ENCODE data around the gene ZNF888.

ZNF888 gene

DNA sequence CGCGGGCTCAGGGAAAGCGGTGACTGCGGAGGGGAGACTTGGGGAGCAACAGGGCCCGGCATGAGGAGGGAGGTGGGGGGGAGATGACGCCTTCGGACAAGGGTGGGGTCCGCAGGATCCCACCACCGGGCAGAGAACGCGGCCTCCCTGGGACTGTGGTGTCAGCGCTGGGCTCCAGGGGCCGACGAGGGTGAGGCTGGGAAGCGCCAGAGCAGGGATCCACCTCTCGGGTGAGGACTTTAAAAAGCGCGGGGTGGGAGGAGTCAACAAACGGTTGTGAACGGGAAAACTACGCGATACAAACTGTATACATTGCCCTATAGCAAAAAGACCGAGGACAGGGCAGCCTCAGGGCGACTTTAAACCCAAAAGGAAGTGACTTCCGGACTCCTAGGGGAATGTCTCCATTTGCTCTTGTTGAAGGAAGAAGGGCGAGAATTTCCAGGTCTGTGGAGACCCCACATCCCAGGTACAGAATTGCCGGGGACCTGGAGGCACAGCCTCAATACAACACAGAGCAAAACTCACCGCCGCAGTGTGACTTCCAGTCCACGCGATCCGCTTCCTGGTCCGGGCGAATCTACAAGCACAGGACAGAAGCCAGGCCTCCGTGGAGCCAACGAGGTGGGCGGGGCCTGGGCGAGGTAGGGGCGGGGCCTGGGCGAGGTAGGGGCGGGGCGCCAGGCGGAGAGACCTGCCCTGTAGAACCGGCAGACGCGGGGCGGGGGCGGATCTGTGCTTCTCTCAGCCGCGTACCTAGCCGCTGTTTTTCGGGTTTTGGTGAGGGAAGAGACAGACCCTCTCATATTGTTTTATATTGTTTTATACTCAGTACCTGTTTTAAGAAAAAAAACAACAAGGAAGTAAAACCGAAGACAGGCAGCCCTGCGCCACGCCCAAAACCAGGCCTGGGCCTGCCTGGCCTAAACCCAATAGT lies at the start of gene ZNF888:
TSS of gene ZNF888 (minus strand) at position 588 of the 937 bp plus-strand sequence. CDS start 5,555 bp downstream, outside the sequence.
- TF ChIP-seq, protein P1, sequence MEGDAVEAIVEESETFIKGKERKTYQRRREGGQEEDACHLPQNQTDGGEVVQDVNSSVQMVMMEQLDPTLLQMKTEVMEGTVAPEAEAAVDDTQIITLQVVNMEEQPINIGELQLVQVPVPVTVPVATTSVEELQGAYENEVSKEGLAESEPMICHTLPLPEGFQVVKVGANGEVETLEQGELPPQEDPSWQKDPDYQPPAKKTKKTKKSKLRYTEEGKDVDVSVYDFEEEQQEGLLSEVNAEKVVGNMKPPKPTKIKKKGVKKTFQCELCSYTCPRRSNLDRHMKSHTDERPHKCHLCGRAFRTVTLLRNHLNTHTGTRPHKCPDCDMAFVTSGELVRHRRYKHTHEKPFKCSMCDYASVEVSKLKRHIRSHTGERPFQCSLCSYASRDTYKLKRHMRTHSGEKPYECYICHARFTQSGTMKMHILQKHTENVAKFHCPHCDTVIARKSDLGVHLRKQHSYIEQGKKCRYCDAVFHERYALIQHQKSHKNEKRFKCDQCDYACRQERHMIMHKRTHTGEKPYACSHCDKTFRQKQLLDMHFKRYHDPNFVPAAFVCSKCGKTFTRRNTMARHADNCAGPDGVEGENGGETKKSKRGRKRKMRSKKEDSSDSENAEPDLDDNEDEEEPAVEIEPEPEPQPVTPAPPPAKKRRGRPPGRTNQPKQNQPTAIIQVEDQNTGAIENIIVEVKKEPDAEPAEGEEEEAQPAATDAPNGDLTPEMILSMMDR (conservative IDR thresholded peaks at IDR 0.05; ENCODE audit: control insufficient read depth, insufficient read depth, low read depth, low read length) = no peak
- peak within 1 kb of the TSS; percentile 70 for H3K4me3 ChIP-seq (ENCODE audit: control insufficient read depth, low read depth, low read length)
- peak; percentile 75 for DNase-seq (ENCODE audit: low read depth)

DNA sequence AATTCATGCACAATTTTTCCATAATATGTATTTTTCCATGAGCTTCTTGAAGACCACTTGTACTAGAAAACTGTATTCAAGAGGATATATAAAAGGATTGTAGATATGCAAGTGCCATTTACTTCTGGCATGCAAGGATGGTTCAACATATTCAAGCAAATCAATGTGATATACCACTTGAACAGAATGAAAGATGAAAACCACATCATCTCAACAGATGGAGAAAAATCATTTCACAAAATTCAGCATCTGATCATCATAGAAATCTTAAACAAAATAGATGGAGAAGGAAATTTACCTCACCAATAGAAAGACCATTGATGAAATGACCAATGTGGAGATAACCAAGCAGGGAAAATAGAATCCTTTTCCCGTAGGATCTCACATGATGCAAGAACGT lies 44.5 kb upstream of the ZNF888 start:
- DNase-seq (ENCODE audit: low read depth) = no peak
- H3K4me3 ChIP-seq (ENCODE audit: control insufficient read depth, low read depth, low read length) = no peak overlapping the region
- TF ChIP-seq, protein P1 (conservative IDR thresholded peaks at IDR 0.05; ENCODE audit: control insufficient read depth, insufficient read depth, low read depth, low read length) = no peak

DNA sequence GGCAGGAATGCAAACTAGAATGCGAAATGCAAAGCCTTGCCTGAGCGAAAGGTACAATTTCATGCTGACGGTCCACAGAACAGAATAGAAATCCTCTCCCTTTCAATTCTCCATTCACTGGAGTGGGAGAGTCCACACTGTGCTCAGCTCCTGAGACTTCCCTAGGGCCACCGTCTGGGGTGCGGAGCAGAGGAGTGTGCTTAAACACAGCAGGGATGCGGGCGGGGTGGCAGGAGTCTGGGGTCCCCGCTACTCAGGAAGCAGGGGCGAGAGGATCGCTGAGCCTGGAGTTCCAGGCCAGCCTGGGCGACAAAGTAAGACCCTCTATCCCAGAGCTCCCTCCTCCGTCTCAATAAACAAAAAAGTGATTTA lies 40.0 kb upstream of the ZNF888 start:
- no peak for DNase-seq (ENCODE audit: low read depth)
- TF ChIP-seq, protein P1 (conservative IDR thresholded peaks at IDR 0.05; ENCODE audit: control insufficient read depth, insufficient read depth, low read depth, low read length) = no peak
- peak overlapping the region; percentile 77 for H3K4me3 ChIP-seq (ENCODE audit: control insufficient read depth, low read depth, low read length)

DNA sequence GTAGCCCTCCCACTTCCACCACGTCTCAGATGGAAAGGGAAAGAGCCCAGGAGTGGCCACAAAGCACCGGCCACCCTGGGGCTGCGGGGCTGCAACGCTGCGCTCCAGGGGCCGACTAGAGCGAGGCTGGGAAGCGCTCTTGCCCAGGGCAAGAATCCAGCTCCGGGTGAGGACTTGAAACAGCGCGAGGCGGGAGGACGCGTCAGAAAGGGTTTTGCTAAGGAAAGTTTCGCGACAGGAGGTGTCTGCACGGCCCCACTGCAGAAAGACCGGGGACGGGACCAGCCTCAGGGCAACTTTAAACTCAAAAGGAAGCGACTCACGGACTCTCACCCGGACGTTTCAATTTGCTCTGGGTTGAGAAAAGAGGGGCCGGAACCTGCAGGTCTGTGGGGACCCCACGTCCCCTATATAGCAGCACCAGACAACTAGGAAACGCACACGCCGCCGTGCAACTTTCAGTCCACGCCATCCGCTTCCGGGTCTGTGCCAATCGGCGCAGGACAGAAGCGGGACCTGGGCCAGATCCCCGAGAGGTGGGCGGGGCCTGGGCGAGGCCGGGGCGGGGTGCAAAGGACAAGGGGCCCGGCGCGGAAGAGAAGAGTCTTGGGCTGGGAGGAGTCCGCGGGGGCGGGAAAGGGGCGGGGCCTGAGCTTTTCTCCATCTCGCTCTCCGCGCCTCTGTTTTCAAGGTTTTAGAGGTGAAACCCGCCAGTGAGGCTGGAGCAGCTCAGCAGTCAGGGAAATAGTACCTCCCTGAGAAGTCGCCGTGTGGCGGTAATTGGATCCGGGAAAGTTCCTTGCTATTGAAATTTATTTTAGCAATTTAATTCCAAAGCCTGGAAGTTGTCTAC lies 39.4 kb upstream of the ZNF888 start, which contains the start of gene ZNF816:
TSS of gene ZNF816 (minus strand) at position 488 of the 853 bp plus-strand sequence. CDS start 6,792 bp downstream, outside the sequence.
- peak; percentile 87 for DNase-seq (ENCODE audit: low read depth)
- peak within 1 kb of the TSS; percentile 77 for H3K4me3 ChIP-seq (ENCODE audit: control insufficient read depth, low read depth, low read length)
- TF ChIP-seq, protein P1 (conservative IDR thresholded peaks at IDR 0.05; ENCODE audit: control insufficient read depth, insufficient read depth, low read depth, low read length) = no peak

- TF ChIP-seq, protein P1 (conservative IDR thresholded peaks at IDR 0.05; ENCODE audit: control insufficient read depth, insufficient read depth, low read depth, low read length) = no peak
- peak; percentile 4 for DNase-seq (ENCODE audit: low read depth)
- peak overlapping the region; percentile 77 for H3K4me3 ChIP-seq (ENCODE audit: control insufficient read depth, low read depth, low read length)
Measured at GRCh38 chr19:52961981-52962380, 38.8 kb upstream of the ZNF888 start.

DNA sequence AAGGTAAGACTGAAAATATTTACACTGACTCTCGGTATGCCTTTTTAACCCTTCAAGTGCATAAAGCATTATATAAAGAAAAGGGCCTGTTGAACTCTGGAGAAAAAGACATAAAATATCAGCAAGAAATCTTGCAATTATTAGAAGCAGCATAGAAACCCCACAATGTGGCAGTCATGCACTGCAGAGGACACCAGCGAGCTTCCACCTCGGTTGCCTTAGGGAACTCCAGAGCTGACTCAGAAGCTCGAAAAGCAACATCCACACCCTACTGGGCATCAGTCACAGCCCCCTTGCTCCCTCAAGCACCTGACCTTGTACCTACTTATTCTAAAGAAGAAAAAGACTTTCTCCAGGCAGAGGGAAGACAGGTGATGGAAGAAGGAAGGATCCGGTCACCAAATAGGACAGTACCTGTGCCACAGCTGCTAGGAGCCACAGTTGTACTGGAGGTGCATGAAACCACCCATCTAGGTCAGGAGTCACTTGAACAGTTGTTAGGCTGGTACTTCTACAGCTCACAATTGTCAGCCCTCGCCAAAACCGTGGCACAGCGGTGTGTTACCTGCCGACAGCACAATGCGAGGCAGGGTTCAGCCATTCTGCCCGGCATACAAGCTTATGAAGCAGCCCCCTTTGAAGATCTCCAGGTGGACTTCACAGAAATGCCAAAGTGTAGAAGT lies 36.5 kb upstream of the ZNF888 start:
- no peak for DNase-seq (ENCODE audit: low read depth)
- no peak overlapping the region for H3K4me3 ChIP-seq (ENCODE audit: control insufficient read depth, low read depth, low read length)

More for the DNA sequence above, 36.5 kb upstream of the ZNF888 start:
- TF ChIP-seq, protein P1 (conservative IDR thresholded peaks at IDR 0.05; ENCODE audit: control insufficient read depth, insufficient read depth, low read depth, low read length) = no peak

Measured in fibroblast of mammary gland (primary cell).